GM18858 (cell line): ENCODE results near the gene SAMD1.

Experiments
- ATAC-seq: cut with Tn5 transposase; IDR thresholded peaks from one replicate; pipeline ENCODE4 v1.9.1; 2021; ENCODE audit not compliant: unreplicated experiment

Gene SAMD1

DNA sequence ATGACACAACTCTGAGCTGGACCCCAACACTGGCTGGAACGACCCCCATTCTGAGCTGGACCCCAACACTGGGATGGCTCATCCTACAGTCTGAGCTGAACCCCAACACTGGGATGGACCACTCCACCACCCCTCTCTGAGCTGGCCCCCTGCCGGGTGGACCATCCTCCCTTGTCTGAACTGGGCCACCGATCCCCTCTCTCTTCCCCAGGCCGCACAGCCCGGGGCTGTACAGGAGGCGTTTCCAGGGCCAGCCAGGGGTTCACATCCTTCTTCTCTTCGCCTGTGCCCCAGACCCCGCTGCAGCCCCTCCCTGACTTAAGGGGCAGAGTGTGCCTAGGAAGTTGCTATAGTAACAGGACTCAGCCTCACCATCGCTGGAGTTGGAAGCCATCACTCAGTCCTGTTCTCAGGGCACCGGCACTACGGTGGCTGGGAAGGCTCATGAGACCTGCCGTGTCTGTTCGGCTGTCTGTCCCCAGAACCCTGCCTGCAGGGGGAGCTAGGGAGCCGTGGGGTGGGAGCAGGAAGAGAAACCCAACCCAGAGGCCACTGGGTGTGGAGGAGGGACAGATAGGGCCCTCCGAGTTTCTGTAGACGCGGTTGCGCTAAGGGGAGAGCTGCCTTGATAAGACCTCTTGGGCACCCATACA, 23.3 kb upstream of the SAMD1 start:
- no peak for ATAC-seq

- ATAC-seq = no peak
Observed at GRCh38 chr19:14112809-14113385, 22.3 kb upstream of the SAMD1 start.

GRCh38 chr19:14112051-14112808, 21.7 kb upstream of the SAMD1 start:
- ATAC-seq = no peak

DNA sequence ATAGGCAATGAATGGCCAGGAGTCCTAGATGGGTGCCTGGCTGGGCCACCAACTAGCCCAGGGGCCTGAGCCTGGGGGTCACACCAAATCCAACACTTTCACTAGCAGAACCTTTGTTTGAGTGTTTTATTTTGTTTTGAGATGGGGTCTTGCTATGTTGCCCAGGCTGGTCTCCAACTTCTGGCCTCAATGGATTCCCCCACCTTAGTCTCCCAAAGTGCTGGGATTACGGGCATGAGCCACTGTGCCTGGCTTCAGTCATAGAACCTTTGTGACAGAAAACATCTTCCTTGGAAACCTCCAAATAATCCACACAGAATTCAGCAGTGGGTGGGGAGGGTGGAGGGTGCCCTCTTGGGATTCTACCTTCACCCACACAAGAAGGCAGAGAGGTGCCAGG, 20.9 kb upstream of the SAMD1 start:
- ATAC-seq = no peak

GRCh38 chr19:14110650-14111049, 20.1 kb upstream of the SAMD1 start:
- ATAC-seq = no peak

DNA sequence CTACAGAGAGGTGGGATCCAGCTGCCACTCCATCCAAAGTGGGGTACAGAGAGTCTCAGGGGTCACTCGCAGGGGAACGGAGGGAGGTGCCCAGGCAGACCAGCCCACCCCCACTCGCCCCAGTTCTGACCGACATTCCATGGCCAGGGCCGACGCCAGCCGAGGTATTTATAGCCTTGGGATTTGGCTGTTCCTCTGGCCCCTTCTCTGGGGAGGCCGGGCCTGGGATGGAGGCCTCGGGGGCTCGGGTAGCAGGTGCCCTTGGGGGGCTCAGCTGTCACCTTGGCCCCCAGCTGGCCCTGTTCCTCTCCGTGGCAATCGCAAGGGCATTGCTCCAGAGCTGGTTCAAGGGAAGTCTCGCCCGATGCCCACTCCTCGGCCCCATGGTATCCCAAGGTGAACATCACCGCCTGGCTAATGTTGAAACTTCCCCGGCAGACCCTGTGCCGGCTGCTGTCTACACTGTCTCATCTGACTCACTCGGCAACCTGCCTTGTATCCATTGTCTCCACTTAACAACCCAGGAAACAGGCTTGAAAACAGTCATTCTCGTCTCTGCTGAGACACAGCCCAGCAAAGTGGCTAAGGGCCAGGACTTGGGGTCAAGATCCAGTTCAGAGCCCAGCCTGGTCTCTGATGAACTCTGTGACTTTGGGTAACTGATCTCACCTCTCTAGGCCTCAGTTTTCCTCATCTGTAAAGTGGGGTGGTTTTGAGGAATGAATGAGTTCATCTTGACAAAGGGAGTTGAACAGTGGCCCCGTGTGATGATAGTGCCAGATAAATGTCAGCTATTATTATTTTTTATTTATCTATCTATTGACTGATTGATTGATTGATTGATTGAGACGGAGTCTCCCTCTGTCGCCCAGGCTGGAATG, 17.3 kb upstream of the SAMD1 start:
- no peak for ATAC-seq

DNA sequence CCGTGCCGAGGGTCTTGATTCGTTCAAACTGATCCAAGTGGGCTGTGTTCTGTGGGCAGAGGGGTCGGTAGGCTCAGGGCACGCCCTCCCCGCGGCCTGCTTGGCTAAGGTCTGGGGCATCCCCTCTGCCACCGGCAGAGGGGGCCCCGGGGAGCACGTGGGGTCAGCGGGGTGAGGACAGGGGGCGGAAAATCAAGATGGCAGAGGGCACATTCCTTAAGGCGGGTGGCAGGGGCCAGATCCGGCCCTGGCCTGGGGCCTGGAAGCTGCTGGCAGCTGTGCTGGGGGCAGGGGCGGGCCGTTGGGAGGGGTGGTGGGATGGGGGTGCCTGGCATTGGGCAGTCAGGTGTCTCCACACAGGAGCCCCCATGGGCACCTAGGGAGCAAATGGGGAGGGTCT, 16.3 kb upstream of the SAMD1 start:
- no peak for ATAC-seq

GRCh38 chr19:14105680-14106079, 15.1 kb upstream of the SAMD1 start:
- no peak for ATAC-seq

DNA sequence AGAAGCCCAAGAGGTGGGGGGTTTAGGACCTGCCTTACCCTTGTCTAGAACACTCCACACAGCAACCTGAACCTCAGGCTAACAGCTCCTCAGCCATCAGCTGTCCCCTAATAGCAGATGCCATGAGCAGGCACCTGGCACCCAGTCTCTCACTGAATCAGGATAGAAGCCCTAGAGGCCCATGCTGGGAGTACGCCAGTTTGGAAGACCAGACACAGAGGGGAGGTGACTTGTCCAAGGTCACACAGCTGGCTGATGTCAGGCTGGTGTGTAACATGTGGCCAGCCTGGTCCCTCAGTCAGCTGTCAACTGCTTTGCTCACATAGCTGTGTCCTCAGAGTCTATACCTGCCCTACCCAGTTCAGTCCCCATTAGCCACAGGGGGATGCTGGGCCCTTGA, 12.8 kb upstream of the SAMD1 start:
- ATAC-seq = no peak

DNA sequence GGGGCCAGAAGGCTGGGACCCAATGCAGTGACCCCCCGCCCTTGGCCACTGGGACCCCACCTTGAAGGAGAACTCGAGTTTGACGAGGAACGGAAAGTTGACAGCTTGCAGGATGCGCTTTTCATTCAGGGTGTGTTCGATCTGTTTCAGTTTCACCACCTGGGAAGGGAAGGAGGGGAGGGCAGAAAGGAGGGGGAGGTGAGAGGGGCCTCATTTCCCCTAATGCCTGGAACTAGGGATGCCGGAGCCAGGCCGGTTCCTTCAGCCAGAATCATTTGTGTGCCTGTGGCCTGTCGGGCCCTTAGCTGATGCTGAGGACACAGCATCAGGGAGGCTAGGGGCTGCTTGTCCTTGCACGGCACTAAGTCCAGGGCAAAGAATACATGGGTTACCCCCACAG, 12.2 kb upstream of the SAMD1 start:
- no peak for ATAC-seq

GRCh38 chr19:14102102-14102696, 11.6 kb upstream of the SAMD1 start:
- ATAC-seq = no peak

GRCh38 chr19:14101003-14101545, 10.5 kb upstream of the SAMD1 start:
- no peak for ATAC-seq

GRCh38 chr19:14097532-14098151, 7.1 kb upstream of the SAMD1 start:
- ATAC-seq = no peak

- ATAC-seq = no peak
Observed at GRCh38 chr19:14096272-14096992, 5.9 kb upstream of the SAMD1 start.

- ATAC-seq = no peak
Observed at GRCh38 chr19:14094854-14095253, 4.3 kb upstream of the SAMD1 start.

DNA sequence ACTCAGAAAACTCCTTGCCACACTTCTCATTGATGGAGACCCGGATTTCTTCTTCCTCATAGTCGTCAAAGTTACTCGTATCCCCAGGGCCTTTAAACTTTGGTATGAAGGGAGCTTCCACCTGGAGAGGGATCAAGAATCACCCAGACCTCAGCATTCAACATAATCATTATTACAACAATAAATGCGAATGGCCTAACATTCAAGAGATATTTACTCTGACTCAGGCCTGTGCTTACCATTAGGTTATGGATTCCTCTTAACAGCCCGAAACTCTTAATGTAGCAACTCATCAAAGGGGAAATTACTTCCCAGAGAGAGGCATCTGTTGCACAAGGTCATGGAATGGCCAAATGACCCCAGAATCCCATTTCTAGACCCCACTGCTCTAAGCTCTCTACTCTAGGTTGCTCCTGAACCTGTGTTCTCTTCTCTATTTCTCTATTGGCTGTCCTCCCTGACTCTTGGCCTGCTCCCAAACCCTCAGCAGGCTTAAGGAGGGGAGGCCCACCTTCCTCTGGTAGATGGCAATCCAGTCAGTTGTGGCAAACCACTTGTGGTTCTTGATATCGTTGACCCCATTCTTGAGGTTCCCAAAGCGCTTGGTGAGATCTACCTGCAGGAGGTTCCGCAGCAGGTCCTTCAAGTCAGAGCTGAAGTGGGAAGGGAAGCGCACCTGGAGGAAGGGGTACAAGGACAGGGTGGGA, 2.7 kb upstream of the SAMD1 start:
- ATAC-seq = no peak

GRCh38 chr19:14091813-14092462, 1.4 kb upstream of the SAMD1 start:
- ATAC-seq = no peak

GRCh38 chr19:14091081-14091812, 696 bp upstream of the SAMD1 start:
- peak; percentile 36 for ATAC-seq
